ENCODE results near the gene TRIO.

- TF ChIP-seq POLR2A (IDR thresholded peaks at IDR 0.05; ENCODE audit: low read depth, low read length) (no peak), CTCF (IDR thresholded peaks at IDR 0.05; ENCODE audit: extremely low read depth in 1 of 2, insufficient read depth in 1 of 2, low read depth in 1 of 2, low read length in 2 of 2) (no peak), POLR2AphosphoS5 (IDR thresholded peaks at IDR 0.05; ENCODE audit: insufficient read depth, low read depth, low read length) (no peak), MAX (IDR thresholded peaks at IDR 0.05; ENCODE audit: insufficient read depth, insufficient read length) (no peak), EZH2 (IDR thresholded peaks at IDR 0.05; ENCODE audit: borderline replicate concordance, low read depth, low read length, severe bottlenecking) (no peak), MYC (IDR thresholded peaks at IDR 0.05; ENCODE audit: low read depth, low read length) (no peak), JUN (IDR thresholded peaks at IDR 0.05; ENCODE audit: borderline replicate concordance, insufficient read depth, insufficient read length, low read depth) (no peak)
These were observed 5.3 kb downstream of the TRIO start for GRCh38 chr5:14148483-14148882.
